NCI-H187 treated with DMSO at 0.1 percent for 48 hours (cell line): Measurements from ENCODE around the gene BRICD5.

Experiments
- DNase-seq: peaks from one replicate; lab custom pipeline; 2025; lab: John Stamatoyannopoulos, UW

Gene BRICD5

GRCh38 chr16:2180962-2181923, 29.4 kb downstream of the BRICD5 start:
- DNase-seq: no peak

DNA sequence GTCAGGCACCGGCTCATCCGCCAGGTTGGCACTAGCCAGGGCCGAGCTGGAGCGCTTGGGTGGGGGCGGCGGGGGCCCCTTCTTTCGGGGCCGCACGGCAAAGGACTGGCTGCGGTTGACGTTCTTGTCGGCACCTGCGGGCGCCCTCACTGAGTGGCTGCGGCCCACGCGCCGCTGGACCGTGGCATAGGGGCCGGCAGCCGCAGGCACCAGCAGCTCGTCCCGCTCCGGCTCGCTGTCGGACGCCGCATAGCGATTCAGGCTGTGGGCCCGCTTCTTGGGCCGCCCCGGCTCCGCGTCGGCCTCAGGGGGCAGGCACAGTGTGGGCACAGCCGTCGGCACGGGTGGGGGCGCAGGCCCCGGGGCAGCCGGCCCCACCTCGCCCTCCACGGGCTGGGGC, 30.2 kb downstream of the BRICD5 start:
- no peak for DNase-seq

- DNase-seq: no peak
These were observed 31.1 kb downstream of the BRICD5 start for GRCh38 chr16:2179576-2179975.

- DNase-seq: no peak
These were observed 31.6 kb downstream of the BRICD5 start for GRCh38 chr16:2179107-2179501.

DNA sequence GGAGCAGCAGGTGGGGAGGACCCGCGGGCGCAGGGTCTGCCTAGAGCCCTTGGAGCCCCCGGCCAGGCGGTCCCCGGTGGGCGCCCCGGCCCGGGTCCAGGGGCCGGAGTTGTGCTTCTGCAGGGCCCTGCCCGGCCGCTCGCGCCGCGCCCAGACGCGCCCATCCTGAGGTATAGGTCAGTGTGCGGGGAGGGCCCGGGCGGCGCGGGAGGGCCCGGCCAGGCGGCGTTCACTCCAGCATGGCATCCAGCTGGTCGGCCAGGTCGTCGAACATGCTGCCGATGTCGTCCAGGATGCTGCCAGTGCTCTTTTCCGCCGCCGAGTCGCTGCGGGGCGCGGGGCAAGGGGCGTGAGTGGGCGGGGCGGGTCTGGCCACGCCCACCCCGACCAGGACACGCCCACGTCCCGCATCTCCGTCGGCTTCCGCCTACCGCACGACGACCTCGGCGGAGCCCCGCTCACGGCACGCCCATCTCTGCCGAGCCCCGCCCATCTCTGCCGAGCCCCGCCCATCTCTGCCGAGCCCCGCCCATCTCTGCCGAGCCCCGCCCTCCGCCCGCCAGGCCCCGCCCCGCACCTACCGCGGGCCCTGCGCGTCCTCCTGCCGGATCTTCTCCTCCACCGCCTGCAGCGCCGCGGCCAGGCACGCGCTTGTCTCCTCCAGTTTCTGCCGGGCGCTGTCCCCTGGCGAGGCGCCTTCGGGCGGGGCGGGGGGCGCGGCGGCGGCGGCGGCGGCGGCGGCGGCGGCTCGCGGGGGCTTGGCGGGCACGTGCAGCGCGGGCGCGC, 32.1 kb downstream of the BRICD5 start:
- no peak for DNase-seq

DNA sequence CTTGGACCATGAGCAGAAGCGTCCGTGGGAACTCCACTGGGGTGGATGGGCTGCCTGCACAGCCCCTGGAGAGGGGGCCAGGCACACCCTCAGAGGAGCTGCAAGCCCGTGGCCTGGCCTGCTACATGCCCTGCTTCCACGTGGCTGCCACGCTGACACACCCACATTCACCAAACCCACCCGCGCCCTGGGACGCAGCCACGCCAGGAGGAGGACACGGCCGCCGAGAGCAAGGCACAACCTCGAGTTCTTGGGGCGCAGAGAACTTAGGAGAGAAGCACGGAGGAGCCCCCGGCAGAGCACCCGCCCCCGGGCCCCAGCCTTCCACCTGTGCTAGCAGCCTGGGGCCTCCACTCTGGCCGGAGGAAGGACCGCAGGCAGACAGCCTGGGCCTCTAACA, 33.1 kb downstream of the BRICD5 start:
- DNase-seq: no peak

GRCh38 chr16:2177101-2177500, 33.6 kb downstream of the BRICD5 start:
- DNase-seq: no peak

- DNase-seq: no peak
These were observed 34.6 kb downstream of the BRICD5 start for GRCh38 chr16:2176047-2176446.

- no peak for DNase-seq
These were observed 35.2 kb downstream of the BRICD5 start for GRCh38 chr16:2175454-2175853.

DNA sequence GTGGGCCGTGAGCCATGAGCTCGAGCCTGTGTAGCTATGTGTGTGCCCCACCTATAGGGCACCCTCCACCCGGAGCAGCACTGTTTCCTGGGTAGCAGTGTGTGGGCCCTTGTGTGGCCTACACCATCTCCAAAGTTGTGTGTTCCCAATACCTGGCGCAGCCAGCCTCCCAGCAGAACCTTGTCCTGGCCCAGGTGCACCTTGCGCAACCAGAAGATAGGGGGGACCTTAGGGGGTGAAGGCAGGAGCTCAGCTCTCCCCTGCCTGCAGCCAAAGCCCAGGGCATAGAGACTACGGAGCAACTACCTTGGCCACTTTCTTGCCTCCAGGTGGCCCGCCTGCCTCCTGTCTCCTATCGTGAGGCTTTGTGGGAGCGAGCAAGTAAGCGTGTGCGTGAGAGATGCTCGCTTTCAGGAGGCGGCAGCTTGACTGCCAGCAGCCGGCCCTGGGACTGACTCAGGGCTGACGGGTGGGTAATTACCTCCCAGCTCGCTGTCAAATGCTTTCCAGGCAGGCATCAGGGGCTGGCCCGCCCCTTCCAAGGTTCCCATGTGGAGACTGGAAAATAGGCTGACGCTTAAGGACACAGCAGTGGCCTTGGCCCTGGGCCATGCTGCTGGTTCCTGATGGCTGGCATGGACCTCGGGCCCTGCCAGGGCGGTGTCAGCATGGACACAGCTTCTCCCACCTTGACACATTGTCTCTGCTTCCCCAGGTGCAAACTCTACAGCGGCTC, 36.1 kb downstream of the BRICD5 start:
- no peak for DNase-seq

GRCh38 chr16:2173916-2174315, 36.7 kb downstream of the BRICD5 start:
- no peak for DNase-seq

DNA sequence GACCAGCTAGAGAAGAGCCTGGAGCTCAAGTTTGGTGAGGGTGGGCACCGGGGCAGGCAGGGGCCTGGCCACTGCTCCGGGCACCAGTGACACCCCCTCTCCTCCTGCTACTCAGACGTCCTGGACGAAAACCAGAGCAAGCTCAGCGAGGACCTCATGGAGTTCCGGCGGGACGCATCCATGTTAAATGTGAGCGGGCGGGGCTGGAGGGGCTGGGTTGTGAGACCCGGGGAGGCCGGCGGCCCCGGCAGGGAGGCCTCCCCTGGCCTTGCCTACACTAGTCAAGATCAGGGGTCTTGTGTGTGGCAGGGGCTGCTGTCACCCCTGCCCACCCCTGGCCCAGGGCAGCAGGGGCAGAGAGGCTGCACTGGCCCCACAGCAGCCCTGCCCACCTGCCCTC, 37.3 kb downstream of the BRICD5 start:
- no peak for DNase-seq

- no peak for DNase-seq
These were observed 37.9 kb downstream of the BRICD5 start for GRCh38 chr16:2172688-2173335.

DNA sequence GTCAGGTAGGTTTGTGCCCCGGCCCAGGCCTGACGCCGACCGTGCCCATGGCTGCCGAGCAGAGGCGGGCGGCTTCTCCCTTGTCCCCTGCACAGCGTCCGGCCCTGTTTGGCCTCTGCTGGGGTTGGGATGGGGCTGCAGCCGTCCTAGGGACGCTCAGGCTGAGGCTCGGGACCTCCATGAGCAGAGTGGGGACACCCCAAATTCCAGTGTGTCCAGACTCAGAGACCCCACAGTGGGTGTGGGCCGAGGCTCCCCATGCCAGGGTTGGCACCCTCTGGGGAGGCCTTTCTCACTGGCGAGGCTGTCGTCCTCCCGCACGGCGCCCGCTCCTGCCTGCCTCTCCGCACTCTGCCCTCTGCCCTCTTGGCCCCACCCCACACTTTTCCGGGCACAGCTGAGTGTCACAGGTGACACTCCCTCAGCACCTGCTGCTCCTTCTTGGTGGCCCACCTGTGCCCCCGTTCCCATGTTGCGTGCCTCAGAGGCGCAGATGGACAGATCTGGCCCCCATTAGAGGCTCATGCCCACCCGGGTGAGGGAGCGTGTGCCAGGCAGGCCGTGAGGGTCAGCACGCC, 39.0 kb downstream of the BRICD5 start:
- no peak for DNase-seq

DNA sequence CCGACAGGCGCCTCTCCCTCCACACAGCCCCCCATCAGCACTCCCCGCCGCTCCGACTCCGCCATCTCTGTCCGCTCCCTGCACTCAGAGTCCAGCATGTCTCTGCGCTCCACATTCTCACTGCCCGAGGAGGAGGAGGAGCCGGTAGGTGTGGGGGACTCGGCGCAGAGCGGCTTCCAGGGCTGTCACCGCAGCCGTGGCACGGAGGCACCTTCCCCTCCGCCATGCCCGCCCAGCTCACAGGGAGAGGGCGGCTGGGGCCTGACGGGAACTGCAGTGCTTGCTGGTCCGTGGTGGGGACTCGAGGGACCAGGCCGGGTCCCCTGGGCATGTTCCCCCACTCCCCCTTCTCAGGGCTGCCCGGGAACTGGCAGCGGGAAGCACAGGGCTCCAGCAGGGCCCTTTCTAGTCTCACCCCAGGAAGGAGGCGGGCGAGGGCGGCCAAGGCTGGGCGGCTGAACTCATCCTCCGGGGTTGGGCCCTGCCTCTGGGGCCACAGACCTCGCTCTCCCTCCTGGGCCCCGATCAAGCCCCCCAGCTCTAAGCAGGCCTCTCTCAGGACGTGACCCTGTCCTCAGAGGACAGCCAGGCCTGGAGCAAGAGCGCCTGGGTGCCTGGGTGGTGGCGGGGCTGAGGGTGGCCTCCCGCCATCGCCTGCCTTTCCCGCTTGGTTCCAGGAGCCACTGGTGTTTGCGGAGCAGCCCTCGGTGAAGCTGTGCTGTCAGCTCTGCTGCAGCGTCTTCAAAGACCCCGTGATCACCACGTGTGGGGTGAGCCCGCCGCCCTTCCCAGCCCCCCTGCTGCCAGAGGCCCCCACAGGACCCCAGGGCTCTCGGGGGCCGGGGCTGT, 39.9 kb downstream of the BRICD5 start:
- DNase-seq: no peak

- DNase-seq: no peak
These were observed 40.6 kb downstream of the BRICD5 start for GRCh38 chr16:2170080-2170479.

GRCh38 chr16:2167068-2167638, 43.5 kb downstream of the BRICD5 start:
- no peak for DNase-seq

DNA sequence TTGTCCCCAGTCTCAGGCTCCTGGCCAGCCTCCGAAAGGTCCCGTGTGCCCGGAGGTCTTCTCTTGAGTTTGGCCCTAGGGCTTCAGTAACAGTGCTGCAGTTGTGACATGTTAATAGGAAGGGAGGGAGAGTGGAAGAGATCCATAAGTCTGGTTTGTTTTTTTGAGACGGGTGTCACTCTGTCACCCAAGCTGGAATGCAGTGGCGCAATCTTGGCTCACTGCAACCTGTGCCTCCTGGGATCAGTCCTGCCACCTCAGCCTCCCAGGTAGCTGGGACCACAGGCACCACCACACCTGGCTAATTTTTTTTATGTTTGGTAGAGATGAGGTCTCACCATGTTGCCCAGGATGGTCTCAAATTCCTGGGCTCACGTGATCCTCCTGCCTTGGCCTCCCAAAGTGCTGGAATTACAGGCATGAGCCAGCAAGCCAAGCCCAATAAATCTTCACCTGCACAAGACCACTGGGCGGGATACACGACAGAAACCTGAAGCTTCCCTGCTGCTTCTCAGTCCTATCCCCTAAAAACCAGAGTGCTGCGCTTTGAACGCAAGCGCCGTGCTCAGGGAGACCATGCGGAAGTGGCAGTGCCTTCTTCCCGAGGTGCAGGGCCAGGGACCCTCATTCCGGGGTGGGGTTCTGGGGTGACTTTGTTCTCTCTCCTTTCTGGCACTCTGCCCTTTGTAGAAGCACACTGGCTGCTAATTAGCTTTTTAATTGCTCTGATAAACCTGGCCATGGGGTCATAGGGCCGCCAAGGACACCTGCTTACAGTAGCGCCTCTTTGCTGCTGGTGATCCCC, 44.2 kb downstream of the BRICD5 start:
- no peak for DNase-seq

- no peak for DNase-seq
These were observed 44.8 kb downstream of the BRICD5 start for GRCh38 chr16:2165861-2166260.
